B cell (primary cell): ENCODE measurements around the gene B3GLCT. TPM values are rescaled to one million over a fixed set of nuclear protein-coding genes. Genes with fewer than 3 reads are reported as not detected.

Experiments used
- ATAC-seq: fragments of 200-7000 bp; cut with Tn5 transposase; one replicate; pipeline ENCODE4 v1.10.0; 2021; ENCODE audit warnings: low read depth, mild to moderate bottlenecking, moderate number of reproducible peaks, moderate library complexity
- CTCF ChIA-PET: fragments of 350-600 bp; sonication (Branson Sonifier 250); formaldehyde crosslinking; loops from one replicate; lab custom pipeline; 2021; ENCODE audit warnings: antibody characterized with exemption, inconsistent platforms; lab: Charles Lee
- POLR2A ChIA-PET: fragments of 350-600 bp; sonication (Branson Sonifier 250); formaldehyde crosslinking; loops from one replicate; lab custom pipeline; 2021; ENCODE audit warnings: antibody characterized with exemption; lab: Charles Lee
- DNase-seq: peaks from one replicate; pipeline ENCODE4 v3.0.0; 2013
- H2AFZ ChIP-seq: 2 replicates; pipeline ENCODE4 v1.6.1; 2012; ENCODE audit warnings: mild to moderate bottlenecking, low read depth, low read length; ENCODE audit not compliant: insufficient read depth, poor library complexity, severe bottlenecking
- H3K27ac ChIP-seq, 2 donors: 1 replicate in 1 of 2; 2 replicates in 1 of 2; pipeline ENCODE4 v1.5.1; 2012 to 2013; ENCODE audit warnings: low read length in 2 of 2, mild to moderate bottlenecking in 2 of 2, moderate library complexity in 1 of 2
- H3K27me3 ChIP-seq, 4 experiments: fragments of 200-600 bp in 1 of 4; sonication (generic) in 1 of 4; replicated peaks in 1 of 4; 1 replicate in 2 of 4; 2 replicates in 2 of 4; pipeline versions ENCODE4 v1.6.1 to v1.7.0; 2013 to 2016; ENCODE audit warnings: low read length in 3 of 4, mild to moderate bottlenecking in 2 of 4, mixed read lengths in 1 of 4, moderate library complexity in 1 of 4; ENCODE audit not compliant: insufficient read depth in 4 of 4, control insufficient read depth in 3 of 4; ENCODE audit errors: control extremely low read depth in 1 of 4
- H3K36me3 ChIP-seq, 2 experiments: replicated peaks in 1 of 2; 1 replicate in 1 of 2; 2 replicates in 1 of 2; pipeline versions ENCODE4 v1.6.1 to v1.7.1; 2013; ENCODE audit warnings: low read length in 1 of 2; ENCODE audit not compliant: insufficient read depth in 2 of 2, control insufficient read depth in 1 of 2; ENCODE audit errors: control extremely low read depth in 1 of 2, extremely low read depth in 1 of 2
- H3K4me1 ChIP-seq, 2 donors: fragments of 200-600 bp in 1 of 2; sonication (generic) in 1 of 2; 1 replicate in 1 of 2; 2 replicates in 1 of 2; pipeline versions ENCODE4 v1.5.1 to v1.6.1; 2013 to 2017; ENCODE audit warnings: low read length in 2 of 2; ENCODE audit not compliant: control insufficient read depth in 2 of 2, insufficient read depth in 2 of 2
- H3K4me2 ChIP-seq: replicated peaks from 2 replicates; pipeline ENCODE3; 2012; ENCODE audit warnings: mild to moderate bottlenecking, low read depth, low read length; ENCODE audit not compliant: poor library complexity, severe bottlenecking
- H3K4me3 ChIP-seq, 5 experiments: fragments of 200-600 bp in 1 of 5; sonication (generic) in 1 of 5; 1 replicate in 3 of 5; 2 replicates in 2 of 5; pipeline versions ENCODE4 v1.5.1 to v1.7.0; 2011 to 2016; ENCODE audit warnings: low read length in 4 of 5, mild to moderate bottlenecking in 4 of 5, low read depth in 2 of 5, control low read depth in 1 of 5, moderate library complexity in 1 of 5; ENCODE audit not compliant: insufficient read depth in 1 of 5; ENCODE audit errors: control extremely low read depth in 1 of 5, extremely low read depth in 1 of 5
- H3K79me2 ChIP-seq: fragments of 200-600 bp; sonication (generic); one replicate; pipeline ENCODE4 v1.6.0; 2016; ENCODE audit warnings: low read length; ENCODE audit not compliant: control insufficient read depth, insufficient read depth
- H3K9ac ChIP-seq: fragments of 200-600 bp; sonication (generic); 2 replicates; pipeline ENCODE4 v1.6.1; 2017; ENCODE audit warnings: mild to moderate bottlenecking, low read length, moderate library complexity
- H3K9me3 ChIP-seq, 3 donors: one replicate each; pipeline versions ENCODE4 v1.6.1 to v1.7.1; 2013; ENCODE audit warnings: low read length in 2 of 3; ENCODE audit not compliant: control insufficient read depth in 2 of 3, insufficient read depth in 1 of 3; ENCODE audit errors: control extremely low read depth in 1 of 3
- H4K20me1 ChIP-seq: 2 replicates; pipeline ENCODE4 v1.6.0; 2012; ENCODE audit warnings: mild to moderate bottlenecking, low read length; ENCODE audit not compliant: insufficient read depth, control insufficient read depth, poor library complexity, severe bottlenecking
- H3K27ac Mint-ChIP-seq: one replicate; pipeline ENCODE4 v1.8.0; 2021; ENCODE audit warnings: mixed read lengths
- H3K27me3 Mint-ChIP-seq: one replicate; pipeline ENCODE4 v1.8.0; 2021; ENCODE audit warnings: mixed read lengths
- H3K4me1 Mint-ChIP-seq: one replicate; pipeline ENCODE4 v1.8.0; 2021; ENCODE audit warnings: mixed read lengths
- H3K4me3 Mint-ChIP-seq: one replicate; pipeline ENCODE4 v1.8.0; 2021; ENCODE audit warnings: mixed read lengths
- H3K9me3 Mint-ChIP-seq: one replicate; pipeline ENCODE4 v1.8.0; 2022; ENCODE audit warnings: mixed read lengths; ENCODE audit not compliant: insufficient read depth
- EZH2 ChIP-seq: IDR thresholded peaks from 2 replicates; pipeline ENCODE4 v1.6.1; 2012; ENCODE audit warnings: borderline replicate concordance, low read depth, mild to moderate bottlenecking, moderate library complexity, low read length; ENCODE audit not compliant: insufficient read depth, poor library complexity, severe bottlenecking
- WGBS: methylation state at CpG from one replicate; pipeline ENCODE4 v1.1.5; 2013; ENCODE audit warnings: missing lambda C conversion rate; ENCODE audit not compliant: insufficient coverage; 5-methylcytosine and 5-hydroxymethylcytosine counted together
- intact Hi-C: fragments of 100-400 bp; cut with micrococcal nuclease; formaldehyde crosslinking; loops from one replicate; pipeline ENCODE4 v1.10.0; 2022
- polyA plus RNA-seq: library from polyadenylated mRNA; depleted of rRNA; stranded (reverse); fragments of >200 nt; gene quantifications from 2 replicates; pipeline ENCODE4 v1.2.3, GENCODE V29; 2012
- total RNA-seq, 2 donors: library from RNA; stranded (reverse); fragments of 120-200 nt in 1 of 2; gene quantifications; 1 replicate in 1 of 2; 2 replicates in 1 of 2; pipeline versions ENCODE4 v1.2.3 to v1.2.4, GENCODE V29; 2013 to 2022
- TF ChIP-seq, protein P1 (sequence below): fragments of 200-600 bp; IDR thresholded peaks from one replicate; pipeline ENCODE4 v1.8.0; 2022; ENCODE audit warnings: antibody characterized with exemption, mild to moderate bottlenecking

The B3GLCT gene
- total and polyA plus RNA-seq, 2 donors (not counting 1 experiment from before 2014, with no cell fraction given) = 1.4 to 6.2 TPM

- H3K9me3 Mint-ChIP-seq = peaks cover 7% of the 10 kb centered on the region
- peaks cover 0 to 26% (median 10%) of the 10 kb centered on the region in 3 donors for H3K9me3 ChIP-seq
- H3K27me3 Mint-ChIP-seq = no peaks in the 10 kb centered on the region
- no CpG with 5 or more reads among the region's 2 CpGs for WGBS
- no peaks in the 10 kb centered on the region for H4K20me1 ChIP-seq
- no peak overlapping the region for H2AFZ ChIP-seq
- no peak overlapping the region for H3K4me3 Mint-ChIP-seq
- no peak for TF ChIP-seq EZH2
- TF ChIP-seq, protein P1, sequence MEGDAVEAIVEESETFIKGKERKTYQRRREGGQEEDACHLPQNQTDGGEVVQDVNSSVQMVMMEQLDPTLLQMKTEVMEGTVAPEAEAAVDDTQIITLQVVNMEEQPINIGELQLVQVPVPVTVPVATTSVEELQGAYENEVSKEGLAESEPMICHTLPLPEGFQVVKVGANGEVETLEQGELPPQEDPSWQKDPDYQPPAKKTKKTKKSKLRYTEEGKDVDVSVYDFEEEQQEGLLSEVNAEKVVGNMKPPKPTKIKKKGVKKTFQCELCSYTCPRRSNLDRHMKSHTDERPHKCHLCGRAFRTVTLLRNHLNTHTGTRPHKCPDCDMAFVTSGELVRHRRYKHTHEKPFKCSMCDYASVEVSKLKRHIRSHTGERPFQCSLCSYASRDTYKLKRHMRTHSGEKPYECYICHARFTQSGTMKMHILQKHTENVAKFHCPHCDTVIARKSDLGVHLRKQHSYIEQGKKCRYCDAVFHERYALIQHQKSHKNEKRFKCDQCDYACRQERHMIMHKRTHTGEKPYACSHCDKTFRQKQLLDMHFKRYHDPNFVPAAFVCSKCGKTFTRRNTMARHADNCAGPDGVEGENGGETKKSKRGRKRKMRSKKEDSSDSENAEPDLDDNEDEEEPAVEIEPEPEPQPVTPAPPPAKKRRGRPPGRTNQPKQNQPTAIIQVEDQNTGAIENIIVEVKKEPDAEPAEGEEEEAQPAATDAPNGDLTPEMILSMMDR = no peak
- no peak overlapping the region for H3K9ac ChIP-seq
- no peak overlapping the region for H3K4me2 ChIP-seq
- ChIA-PET POLR2A (no interaction called here), CTCF (no interaction called here)
- H3K36me3 ChIP-seq = no peaks in the 10 kb centered on the region
- H3K4me1 ChIP-seq = no peaks in the 10 kb centered on the region
- no peak overlapping the region for H3K27ac ChIP-seq
- intact Hi-C loops = no loop called here
- ATAC-seq = no peak
- H3K27me3 ChIP-seq = no peaks in the 10 kb centered on the region
- H3K79me2 ChIP-seq = no peaks in the 10 kb centered on the region
- no peak overlapping the region for H3K4me3 ChIP-seq
- no peaks in the 10 kb centered on the region for H3K4me1 Mint-ChIP-seq
- H3K27ac Mint-ChIP-seq = no peak overlapping the region
- DNase-seq = no peak
Observed at GRCh38 chr13:31367410-31367809, 167.6 kb downstream of the B3GLCT start.

DNA sequence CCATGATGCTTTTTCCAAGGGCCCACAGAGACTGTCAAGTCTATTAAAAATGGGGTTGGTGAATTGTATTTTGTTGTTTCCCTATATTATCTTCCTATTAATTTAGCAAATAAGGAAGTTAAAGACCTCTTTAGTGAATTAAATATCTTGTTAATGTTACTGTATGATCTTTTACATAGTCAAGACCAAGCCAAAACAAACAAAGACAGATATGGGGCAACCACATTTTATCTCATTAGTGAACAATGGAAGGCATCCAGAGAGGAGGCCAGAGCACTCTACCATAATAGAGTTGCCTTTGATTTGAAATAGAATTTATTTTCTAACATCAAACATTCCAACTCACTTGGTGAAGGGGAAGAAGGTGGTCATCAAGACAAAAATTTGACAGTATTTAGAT is 169.4 kb downstream of the B3GLCT start:
- Mint-ChIP-seq H3K27me3 (no peaks in the 10 kb centered on the region), H3K4me1 (no peaks in the 10 kb centered on the region), H3K9me3 (peaks cover 7% of the 10 kb centered on the region), H3K4me3 (no peak overlapping the region), H3K27ac (no peak overlapping the region)
- ChIA-PET CTCF (interaction anchor here (0.9 kb wide), 1 partner anchor 46 kb away, joined by 3 read pairs; no protein-coding TSS in a partner anchor), POLR2A (no interaction called here)
- H2AFZ ChIP-seq = no peak overlapping the region
- no peak for ATAC-seq
- no peak overlapping the region for H3K9ac ChIP-seq
- TF ChIP-seq, protein P1 = no peak
- no peak for TF ChIP-seq EZH2
- H3K4me3 ChIP-seq = no peak overlapping the region
- H3K79me2 ChIP-seq = no peaks in the 10 kb centered on the region
- no peak for DNase-seq
- no peaks in the 10 kb centered on the region for H4K20me1 ChIP-seq
- no peaks in the 10 kb centered on the region for H3K27me3 ChIP-seq
- H3K27ac ChIP-seq = no peak overlapping the region
- H3K36me3 ChIP-seq = no peaks in the 10 kb centered on the region
- peaks cover 0 to 25% (median 10%) of the 10 kb centered on the region in 3 donors for H3K9me3 ChIP-seq
- intact Hi-C loops = no loop called here
- no peaks in the 10 kb centered on the region for H3K4me1 ChIP-seq
- H3K4me2 ChIP-seq = no peak overlapping the region
